ENCODE measurements around the gene MTMR2.

Gene MTMR2

DNA sequence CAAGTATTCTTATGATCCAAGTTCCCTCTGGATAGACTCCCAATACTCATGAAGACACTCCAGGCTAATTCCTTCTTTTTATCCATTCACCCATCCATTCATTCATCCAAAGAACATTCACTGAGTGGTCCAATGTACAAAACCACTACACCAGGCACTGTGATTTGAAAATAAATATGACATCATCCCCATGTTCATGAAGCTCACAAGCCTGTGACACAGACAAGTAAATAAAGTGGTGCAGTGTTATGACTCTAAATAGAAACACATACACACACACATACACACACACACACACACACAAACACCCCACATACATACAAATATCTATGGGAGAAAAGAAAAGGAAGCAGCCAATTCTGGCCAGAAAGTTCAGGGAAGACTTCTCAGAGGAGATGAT is 35.5 kb downstream of the MTMR2 start:
- no peak overlapping the region for H3K9ac ChIP-seq
- TF ChIP-seq CTCF (IDR thresholded peaks at IDR 0.05): no peak
- no peak overlapping the region for H3K27ac ChIP-seq
- no peak overlapping the region for H3K4me3 ChIP-seq (ENCODE audit: low read depth, low read length)
- H3K36me3 ChIP-seq (ENCODE audit: control insufficient read depth, insufficient read depth, low read length): no peaks in the 10 kb centered on the region
- H2AFZ ChIP-seq: no peak overlapping the region
- no peaks in the 10 kb centered on the region for H3K79me2 ChIP-seq
- peaks cover 3% of the 10 kb centered on the region for H3K4me1 ChIP-seq
- no peak overlapping the region for H3K4me2 ChIP-seq (ENCODE audit: low read length)
- no peaks in the 10 kb centered on the region for H3K9me3 ChIP-seq (ENCODE audit: control insufficient read depth, low read length)
- H3K27me3 ChIP-seq (ENCODE audit: control insufficient read depth, insufficient read depth, low read length): no peaks in the 10 kb centered on the region

DNA sequence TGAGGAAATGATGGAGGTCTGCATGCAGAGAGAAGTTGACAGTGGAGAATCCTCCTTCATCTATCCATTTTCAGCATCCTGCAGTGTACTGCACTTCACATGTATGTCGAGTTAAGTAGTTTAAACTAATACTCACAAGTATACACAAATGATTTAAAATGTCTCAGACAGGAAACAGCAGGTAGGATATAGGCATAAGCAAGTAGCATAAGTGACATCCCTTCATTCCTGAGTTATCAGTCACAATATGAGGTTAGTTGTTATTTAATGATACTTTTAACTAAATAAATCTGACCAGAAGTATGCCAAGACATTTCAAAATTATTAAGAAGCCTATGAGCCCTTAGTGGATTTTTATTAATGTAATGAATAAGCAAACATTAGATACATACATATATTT is 37.4 kb downstream of the MTMR2 start:
- Histone ChIP-seq H3K4me1 (peaks cover 3% of the 10 kb centered on the region), H3K36me3 (ENCODE audit: control insufficient read depth, insufficient read depth, low read length) (no peaks in the 10 kb centered on the region), H2AFZ (no peak overlapping the region), H3K9ac (no peak overlapping the region), H3K9me3 (ENCODE audit: control insufficient read depth, low read length) (no peaks in the 10 kb centered on the region), H3K79me2 (no peaks in the 10 kb centered on the region), H3K27me3 (ENCODE audit: control insufficient read depth, insufficient read depth, low read length) (no peaks in the 10 kb centered on the region), H3K4me2 (ENCODE audit: low read length) (no peak overlapping the region), H3K27ac (no peak overlapping the region), H3K4me3 (ENCODE audit: low read depth, low read length) (no peak overlapping the region)
- TF ChIP-seq CTCF (IDR thresholded peaks at IDR 0.05): no peak

DNA sequence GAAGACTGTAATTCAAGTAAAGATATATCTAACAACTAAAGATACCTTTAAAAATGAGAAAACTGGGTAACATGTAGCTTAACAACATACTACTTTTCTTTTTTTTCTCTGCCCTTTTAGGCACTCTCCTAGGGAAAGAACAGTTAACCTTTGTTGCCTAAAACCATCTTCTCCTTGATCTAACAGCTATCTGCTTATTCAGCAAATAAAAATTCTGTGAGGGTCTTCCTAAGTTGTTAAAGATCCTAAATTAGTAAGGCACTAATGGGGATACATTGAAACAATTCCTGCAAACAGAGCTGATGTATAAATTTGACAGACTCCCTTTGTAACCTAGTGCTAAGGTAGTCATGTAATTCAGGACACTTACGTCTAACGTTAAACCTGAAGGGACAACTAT is 39.1 kb downstream of the MTMR2 start:
- no peak overlapping the region for H3K9ac ChIP-seq
- H3K4me2 ChIP-seq (ENCODE audit: low read length): no peak overlapping the region
- no peak for TF ChIP-seq CTCF (IDR thresholded peaks at IDR 0.05)
- H3K4me3 ChIP-seq (ENCODE audit: low read depth, low read length): no peak overlapping the region
- no peaks in the 10 kb centered on the region for H3K36me3 ChIP-seq (ENCODE audit: control insufficient read depth, insufficient read depth, low read length)
- H2AFZ ChIP-seq: no peak overlapping the region
- no peak overlapping the region for H3K27ac ChIP-seq
- no peaks in the 10 kb centered on the region for H3K9me3 ChIP-seq (ENCODE audit: control insufficient read depth, low read length)
- H3K27me3 ChIP-seq (ENCODE audit: control insufficient read depth, insufficient read depth, low read length): no peaks in the 10 kb centered on the region
- H3K4me1 ChIP-seq: peaks cover 3% of the 10 kb centered on the region
- no peaks in the 10 kb centered on the region for H3K79me2 ChIP-seq

DNA sequence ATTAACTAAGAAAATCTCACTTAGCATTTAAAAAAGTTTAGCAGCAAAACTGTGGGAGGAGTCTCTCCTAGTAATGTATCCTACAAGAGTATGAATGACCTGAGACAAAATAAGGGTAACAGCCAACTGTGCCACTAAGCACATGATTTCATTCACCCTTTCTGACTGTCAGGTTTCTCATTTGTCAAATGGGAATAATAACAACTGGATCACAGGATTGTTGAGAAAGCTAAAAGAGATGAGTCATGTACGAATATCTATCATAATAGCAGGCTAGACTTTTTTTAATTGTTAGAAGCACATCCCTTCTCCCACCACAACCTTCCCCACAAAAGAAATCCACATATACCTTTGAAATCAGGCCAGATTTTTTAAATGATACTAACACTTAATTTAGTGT is 39.5 kb downstream of the MTMR2 start:
- Histone ChIP-seq H3K9ac (no peak overlapping the region), H2AFZ (no peak overlapping the region), H3K27me3 (ENCODE audit: control insufficient read depth, insufficient read depth, low read length) (no peaks in the 10 kb centered on the region), H3K4me1 (peaks cover 3% of the 10 kb centered on the region), H3K79me2 (no peaks in the 10 kb centered on the region), H3K9me3 (ENCODE audit: control insufficient read depth, low read length) (no peaks in the 10 kb centered on the region), H3K4me3 (ENCODE audit: low read depth, low read length) (no peak overlapping the region), H3K4me2 (ENCODE audit: low read length) (no peak overlapping the region), H3K27ac (no peak overlapping the region), H3K36me3 (ENCODE audit: control insufficient read depth, insufficient read depth, low read length) (no peaks in the 10 kb centered on the region)
- no peak for TF ChIP-seq CTCF (IDR thresholded peaks at IDR 0.05)

GRCh38 chr11:95883381-95883780 is 40.5 kb downstream of the MTMR2 start:
- no peak for TF ChIP-seq CTCF (IDR thresholded peaks at IDR 0.05)
- no peaks in the 10 kb centered on the region for H3K36me3 ChIP-seq (ENCODE audit: control insufficient read depth, insufficient read depth, low read length)
- H3K9me3 ChIP-seq (ENCODE audit: control insufficient read depth, low read length): no peaks in the 10 kb centered on the region
- no peak overlapping the region for H2AFZ ChIP-seq
- H3K4me2 ChIP-seq (ENCODE audit: low read length): no peak overlapping the region
- peaks cover 3% of the 10 kb centered on the region for H3K4me1 ChIP-seq
- no peak overlapping the region for H3K4me3 ChIP-seq (ENCODE audit: low read depth, low read length)
- no peaks in the 10 kb centered on the region for H3K79me2 ChIP-seq
- H3K27ac ChIP-seq: no peak overlapping the region
- H3K27me3 ChIP-seq (ENCODE audit: control insufficient read depth, insufficient read depth, low read length): no peaks in the 10 kb centered on the region
- no peak overlapping the region for H3K9ac ChIP-seq

Data from parathyroid adenoma (tissue), 2 donors.